8988T (cell line): ENCODE results near the gene MAEL.
"Not testable (repeated sequence)": the region's sequence is repeated elsewhere in the genome, so short reads cannot be mapped to it uniquely, and the experiment has no call there.

Experiments used
- DNase-seq: peaks from one replicate; pipeline ENCODE4 v3.0.0; 2011

Gene MAEL

DNA sequence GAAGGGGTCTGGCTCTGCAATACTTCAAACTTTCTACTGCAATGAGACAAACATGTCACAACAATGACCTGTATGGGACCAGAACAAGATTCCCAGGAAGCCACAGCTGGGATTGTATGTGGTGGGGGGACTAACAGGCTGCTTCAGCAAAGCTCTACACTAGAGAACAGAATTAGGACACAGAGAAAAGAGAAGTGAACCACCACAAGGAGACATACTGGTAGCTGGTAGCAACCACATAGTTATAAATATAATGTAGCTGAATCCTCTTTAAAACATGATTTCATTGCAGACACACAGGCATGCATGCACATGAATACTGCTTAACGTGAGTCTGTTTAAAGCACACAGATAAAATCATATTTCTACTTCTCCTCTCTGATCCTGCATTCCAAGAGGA lies 10.3 kb upstream of the MAEL start:
- no peak for DNase-seq

DNA sequence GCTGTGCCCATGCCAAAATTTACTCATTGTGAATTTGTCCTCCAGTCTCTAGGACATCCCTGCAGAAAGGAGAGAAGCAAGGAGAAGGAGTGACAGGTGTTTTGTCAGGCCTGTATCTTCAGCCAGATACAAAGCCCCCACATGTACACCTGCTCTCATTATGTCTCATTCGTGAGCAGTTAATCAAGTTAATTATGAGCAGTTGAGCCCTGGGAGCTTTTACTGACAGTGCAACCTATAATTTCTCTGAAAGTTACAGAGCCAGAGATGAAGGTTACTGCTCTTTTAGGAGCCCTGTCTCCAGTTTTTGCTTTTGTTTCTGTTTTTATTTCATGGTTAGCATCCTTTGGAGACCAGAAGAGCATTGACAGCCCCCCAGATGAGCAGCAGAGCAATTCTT lies 8.7 kb upstream of the MAEL start:
- DNase-seq = no peak

DNA sequence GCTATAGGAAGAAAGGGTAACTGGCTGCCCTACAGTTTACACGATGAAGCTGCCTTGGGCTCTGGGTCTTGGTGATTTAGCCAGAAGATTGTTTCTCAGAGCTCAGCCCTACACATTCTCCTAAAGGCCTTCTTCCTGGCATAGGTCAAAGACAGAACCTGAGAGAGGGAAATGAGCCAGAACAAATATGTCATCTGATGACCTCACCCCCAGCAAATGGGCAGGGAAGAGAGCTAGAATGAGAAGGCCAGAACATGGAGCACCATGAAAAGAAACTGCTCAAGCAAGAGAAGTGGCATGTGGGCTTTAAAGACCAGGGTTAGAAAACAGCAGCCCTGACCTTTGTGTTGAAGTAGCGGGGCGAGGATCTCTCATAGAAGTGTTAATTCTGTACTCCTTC lies 8.3 kb upstream of the MAEL start:
- DNase-seq = no peak

DNA sequence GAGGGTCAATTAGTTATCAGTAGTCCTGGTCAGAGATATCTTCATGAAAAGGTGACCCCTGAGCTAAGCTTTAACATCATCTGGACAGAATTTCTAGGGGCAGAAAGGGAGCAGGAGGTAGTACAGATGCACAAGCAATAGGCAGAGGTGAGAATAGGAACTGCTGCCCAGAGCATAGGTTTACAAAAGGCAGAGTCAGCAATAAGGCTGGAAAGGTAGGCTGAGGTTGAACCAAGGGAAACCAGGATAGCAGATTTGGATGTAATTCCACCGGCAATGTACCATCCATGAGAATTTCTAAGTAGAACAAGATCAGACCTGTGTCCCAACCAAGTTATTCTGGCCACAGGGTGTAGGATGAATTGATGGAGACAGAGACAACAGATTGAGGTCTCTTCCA lies 7.5 kb upstream of the MAEL start:
- no peak for DNase-seq

- DNase-seq = no peak
These were observed 10.0 kb downstream of the MAEL start for GRCh38 chr1:166999075-166999474.

DNA sequence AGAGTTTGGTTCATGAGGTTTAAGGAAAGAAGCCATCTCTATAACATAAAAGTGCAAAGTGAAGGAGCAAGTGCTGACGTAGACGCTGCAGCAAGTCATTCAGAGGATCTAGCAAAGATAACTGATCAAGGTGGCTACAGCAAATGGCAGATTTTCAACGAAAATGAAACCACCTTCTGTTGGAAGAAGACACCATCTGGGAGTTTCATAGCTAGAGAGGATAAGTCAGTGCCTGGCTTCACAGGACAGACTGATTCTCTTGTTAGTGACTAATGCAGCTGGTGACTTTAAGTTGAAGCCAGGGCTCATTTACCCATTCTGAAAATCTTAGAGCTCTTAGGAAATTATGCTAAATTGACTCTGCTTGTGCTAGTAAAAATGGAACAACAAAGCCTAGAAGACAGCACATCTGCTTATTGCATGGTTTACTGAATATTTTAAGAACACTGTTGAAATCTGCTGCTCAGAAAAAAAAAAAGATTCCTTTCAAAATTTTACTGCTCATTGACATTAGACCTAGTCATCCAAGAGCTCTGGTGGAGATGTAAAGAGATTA lies 10.5 kb downstream of the MAEL start:
- DNase-seq = no peak

GRCh38 chr1:167000546-167000945 lies 11.5 kb downstream of the MAEL start:
- DNase-seq = no peak

- no peak for DNase-seq
These were observed 13.3 kb downstream of the MAEL start for GRCh38 chr1:167002354-167002753.

DNA sequence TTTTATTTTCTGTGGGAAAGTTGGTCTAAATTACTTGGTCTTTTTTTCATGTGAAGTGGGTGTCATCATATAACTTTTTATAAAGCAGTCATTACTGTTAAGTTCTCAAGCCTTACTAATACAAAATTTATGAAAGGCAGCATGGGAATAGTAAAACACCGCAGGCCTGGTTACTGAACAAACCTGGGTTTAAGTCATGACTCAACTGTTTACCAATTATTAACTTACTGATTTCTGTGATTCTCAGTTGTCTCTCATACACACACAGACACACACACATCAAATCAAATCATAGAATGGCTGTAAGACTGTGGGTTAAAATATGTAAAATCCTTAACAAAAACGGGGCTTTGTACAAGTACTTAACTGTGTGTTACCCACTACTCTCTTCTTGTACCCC lies 14.6 kb downstream of the MAEL start:
- no peak for DNase-seq

DNA sequence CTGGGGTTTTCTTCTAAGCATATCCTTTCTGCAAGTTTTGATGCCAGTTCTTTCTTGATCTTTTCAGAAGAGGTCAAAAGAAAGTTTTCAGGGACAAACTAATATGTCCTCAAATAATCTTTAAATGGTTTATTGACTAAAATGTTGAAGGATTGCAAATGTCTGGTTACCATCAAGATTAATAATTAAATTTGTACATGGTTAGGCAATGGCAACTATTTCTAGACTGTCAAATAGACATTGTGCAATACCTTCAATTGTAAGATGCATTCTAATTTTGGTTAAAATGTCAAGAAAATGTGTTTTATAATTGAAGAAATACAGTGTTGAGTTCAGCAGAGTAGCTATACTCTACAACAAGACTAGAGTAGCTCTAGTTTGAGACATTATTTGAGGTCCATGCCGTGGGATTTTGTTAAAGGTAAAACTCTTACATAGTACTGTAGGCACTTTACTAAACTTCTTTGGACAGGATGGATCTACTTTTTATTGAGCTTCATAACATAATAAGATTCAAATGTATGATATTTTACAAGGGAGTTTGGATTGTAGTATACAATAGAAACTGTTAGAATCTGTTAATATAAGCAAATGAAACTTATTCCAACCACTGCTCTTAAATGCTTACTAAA lies 22.6 kb downstream of the MAEL start:
- no peak for DNase-seq

- DNase-seq = no peak
These were observed 23.5 kb downstream of the MAEL start for GRCh38 chr1:167012570-167012969.

- DNase-seq = no peak
These were observed 24.2 kb downstream of the MAEL start for GRCh38 chr1:167013108-167013929.

- no peak for DNase-seq
These were observed 27.1 kb downstream of the MAEL start for GRCh38 chr1:167016100-167016750.

DNA sequence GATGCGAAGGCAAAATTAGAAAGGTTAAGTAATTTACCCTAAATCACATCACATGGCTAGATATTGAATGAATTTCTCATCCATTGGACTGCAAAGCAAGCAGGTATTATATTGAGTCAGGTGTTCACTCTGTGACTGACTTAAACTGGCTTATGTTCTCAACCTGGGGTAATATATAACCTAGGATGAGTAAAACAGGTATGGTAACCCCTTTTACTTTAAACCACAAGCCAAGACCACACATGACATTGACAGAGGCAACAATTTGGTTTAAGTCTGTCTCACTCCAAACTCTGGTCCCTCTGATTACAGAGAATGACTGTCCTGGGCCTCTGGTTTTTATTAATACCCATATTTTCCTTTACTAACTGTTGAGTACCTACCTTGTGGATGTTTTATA lies 33.3 kb downstream of the MAEL start:
- no peak for DNase-seq

DNA sequence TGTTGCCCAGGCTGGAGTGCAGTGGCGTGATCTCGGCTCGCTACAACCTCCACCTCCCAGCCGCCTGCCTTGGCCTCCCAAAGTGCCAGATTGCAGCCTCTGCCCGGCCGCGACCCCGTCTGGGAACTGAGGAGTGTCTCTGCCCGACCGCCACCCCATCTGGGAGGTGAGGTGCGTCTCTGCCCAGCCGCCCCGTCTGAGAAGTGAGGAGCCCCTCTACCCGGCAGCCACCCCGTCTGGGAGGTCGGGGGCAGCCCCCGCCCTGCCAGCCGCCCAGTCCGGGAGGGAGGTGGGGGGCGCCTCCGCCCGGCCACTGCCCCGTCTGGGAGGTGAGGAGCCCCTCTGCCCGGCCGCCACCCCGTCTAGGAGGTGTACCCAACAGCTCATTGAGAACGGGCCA lies 40.5 kb downstream of the MAEL start:
- DNase-seq = not testable (repeated sequence)

GRCh38 chr1:167033646-167034045 lies 44.6 kb downstream of the MAEL start:
- no peak for DNase-seq

DNA sequence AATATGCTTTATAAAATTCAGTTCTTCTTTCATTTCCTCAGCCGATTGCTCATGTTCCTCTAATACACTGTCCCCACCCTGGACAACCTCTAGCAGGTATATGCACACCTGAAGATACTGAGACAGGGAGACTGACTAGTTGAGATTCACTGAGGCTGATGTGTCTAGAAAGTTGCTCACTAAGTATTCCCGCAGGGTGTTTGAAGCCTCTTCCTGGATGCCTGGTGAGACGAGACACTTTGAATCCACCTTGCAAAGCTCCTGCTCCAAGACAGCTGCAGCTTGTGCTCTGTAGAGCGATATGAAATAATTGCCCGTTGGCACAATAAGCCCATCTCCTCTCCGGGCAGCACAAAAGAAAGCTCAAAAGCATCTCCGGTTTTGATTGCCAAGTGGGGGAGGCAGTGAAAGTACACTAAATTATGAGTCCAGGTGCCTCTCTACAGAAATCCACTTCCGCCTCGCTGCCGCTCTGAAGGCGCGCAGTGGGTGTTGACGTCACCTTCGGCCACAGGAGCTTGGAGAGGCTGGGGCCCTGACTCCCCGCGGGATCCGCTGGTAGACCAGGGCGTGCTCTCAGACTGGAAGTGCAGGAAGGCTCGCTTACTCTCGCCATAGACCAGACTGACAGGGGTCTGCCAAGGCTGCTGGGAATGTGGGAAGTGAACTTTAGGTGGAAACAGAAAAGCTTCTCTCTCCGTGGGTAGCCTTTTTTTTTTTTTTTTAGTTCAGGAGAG lies 54.8 kb downstream of the MAEL start:
- DNase-seq = no peak

- no peak for DNase-seq
These were observed 62.8 kb downstream of the MAEL start for GRCh38 chr1:167051907-167052306.

DNA sequence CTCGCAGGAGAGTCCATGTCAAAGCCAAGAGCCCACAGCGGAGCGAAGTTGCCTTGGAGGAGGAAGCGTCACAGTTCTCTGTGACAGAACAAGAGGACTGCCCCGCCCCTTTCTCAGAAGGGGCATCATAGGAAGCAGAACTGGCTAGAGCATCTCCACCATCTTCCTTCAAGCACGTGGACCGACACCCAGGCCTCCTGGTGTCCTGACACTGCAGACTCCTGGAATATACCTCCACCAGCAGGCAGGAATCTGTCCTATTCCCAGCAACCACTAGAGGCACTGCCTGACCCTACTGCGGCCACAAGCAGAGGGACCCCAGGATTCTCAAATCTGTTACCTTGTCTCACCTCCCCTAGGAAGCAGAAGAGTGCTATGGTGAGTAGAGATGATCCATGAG lies 63.3 kb downstream of the MAEL start:
- DNase-seq = peak; percentile 58

DNA sequence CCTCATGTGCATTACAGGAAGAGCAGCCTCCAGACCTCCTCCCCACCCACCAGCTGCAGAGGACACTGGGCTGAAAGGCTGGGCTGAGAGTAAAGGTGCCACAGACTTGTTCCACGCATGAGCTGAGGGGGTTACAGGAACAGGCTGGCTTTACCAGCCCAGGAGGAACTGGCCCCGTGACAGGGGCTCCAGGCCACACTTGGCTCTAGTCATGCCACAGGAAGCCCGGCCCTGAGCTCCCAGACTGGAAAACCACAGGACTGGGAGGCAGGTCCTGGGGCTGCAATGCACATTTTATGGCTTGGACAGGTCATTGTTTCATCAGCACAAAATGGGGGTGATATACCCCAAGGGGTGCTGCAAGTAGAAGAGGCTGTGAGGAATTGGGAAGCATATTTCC lies 65.5 kb downstream of the MAEL start:
- no peak for DNase-seq

DNA sequence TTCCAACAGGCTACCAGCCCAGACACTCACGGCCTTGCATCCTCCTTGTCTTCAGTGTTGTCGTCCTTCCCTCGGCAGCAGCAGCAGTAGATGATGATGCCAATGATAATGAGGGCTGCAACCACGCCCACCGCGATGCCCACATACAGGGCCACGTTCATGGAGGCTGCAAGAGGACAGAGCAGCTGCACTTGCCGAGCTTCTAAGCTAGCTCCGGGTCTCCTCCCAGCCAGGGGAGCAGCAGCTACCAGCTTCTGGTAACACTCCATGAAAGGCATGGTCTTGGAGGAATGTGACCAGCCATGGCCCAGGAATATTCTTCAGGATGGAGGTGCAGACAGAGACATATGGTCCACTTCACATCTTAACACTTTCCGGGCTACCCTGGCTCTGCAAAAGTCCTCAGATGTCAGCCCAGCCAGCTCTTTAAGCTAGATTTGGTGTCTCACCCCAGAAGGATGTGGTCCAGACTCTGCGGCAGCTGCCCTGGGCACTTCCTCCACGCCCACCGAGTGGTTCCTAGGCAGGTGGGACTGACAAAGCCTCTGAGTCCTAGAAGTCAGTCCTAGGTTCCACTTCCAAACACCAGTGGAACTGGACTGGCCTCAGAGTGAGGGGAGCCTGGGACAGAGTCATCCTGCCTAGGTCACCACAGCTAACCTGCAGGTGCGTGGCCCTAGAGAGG lies 66.0 kb downstream of the MAEL start:
- DNase-seq = no peak

DNA sequence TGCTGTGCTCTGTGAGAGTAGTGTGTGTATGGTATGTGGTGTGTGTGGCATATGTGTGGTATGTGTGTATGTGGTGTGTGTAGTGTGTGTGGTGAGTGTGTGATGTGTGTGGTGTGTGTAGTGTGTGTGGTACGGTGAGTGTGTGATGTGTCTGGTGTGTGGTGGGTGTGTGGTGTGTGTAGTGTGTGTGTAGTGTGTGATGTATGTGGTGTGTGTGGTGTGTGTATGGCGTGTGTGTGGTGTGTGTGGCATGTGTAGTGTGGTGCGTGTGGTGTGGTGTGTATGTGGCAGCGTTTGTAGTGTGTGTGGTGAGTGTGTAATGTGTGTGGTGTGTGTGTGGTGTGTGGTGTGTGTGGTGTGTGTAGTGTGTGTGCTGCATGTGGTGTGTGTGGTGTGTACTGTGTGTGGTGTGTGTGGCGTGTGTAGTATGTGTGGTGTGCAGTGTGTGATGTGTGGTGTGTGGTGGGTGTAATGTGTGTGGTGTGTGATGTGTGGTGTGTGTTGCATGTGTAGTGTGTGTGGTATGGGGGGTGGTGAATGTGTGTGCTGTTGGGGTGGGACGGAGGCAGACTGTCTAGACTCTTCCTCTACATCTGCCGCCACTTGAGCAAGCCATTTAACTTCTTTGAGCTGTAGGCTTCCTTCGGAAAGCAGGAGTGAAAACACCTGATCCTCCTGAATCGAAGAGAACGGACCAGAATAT lies 67.6 kb downstream of the MAEL start:
- DNase-seq = no peak
